Fibroblast of villous mesenchyme (primary cell): ENCODE data around the gene NTM. TPM values are rescaled to one million over a fixed set of nuclear protein-coding genes. Genes with fewer than 3 reads are reported as not detected.

ENCODE experiments used
- DNase-seq: peaks from one replicate; pipeline ENCODE4 v3.0.0-alpha.2; 2010; ENCODE audit warnings: low read depth
- H3K4me3 ChIP-seq: 2 replicates; pipeline ENCODE4 v1.5.1; 2011; ENCODE audit warnings: low read depth, mild to moderate bottlenecking, low read length
- CTCF ChIP-seq: IDR thresholded peaks from 2 replicates; pipeline ENCODE4 v1.5.1; 2012; ENCODE audit warnings: low read depth, mild to moderate bottlenecking, low read length; ENCODE audit not compliant: insufficient read depth
- total RNA-seq: library from RNA; depleted of rRNA; stranded (reverse); fragments of >200 nt; gene quantifications from 2 replicates; pipeline ENCODE4 v1.2.3, GENCODE V29; 2012

Gene NTM
- total RNA-seq, 1 donor = 7.3 TPM

- no peak for TF ChIP-seq CTCF
- no peak overlapping the region for H3K4me3 ChIP-seq
These were observed 931.5 kb downstream of the NTM start for GRCh38 chr11:132301900-132302299.

GRCh38 chr11:132307309-132308020, 937.0 kb downstream of the NTM start:
- DNase-seq = no peak
- no peak overlapping the region for H3K4me3 ChIP-seq
- no peak for TF ChIP-seq CTCF

More at GRCh38 chr11:132301900-132302299, 931.5 kb downstream of the NTM start:
- no peak for DNase-seq

- no peak overlapping the region for H3K4me3 ChIP-seq
- DNase-seq = no peak
These were observed 940.3 kb downstream of the NTM start for GRCh38 chr11:132310390-132311375.

GRCh38 chr11:132311703-132312102, 941.3 kb downstream of the NTM start:
- no peak overlapping the region for H3K4me3 ChIP-seq
- no peak for DNase-seq
- no peak for TF ChIP-seq CTCF

More at GRCh38 chr11:132310390-132311375, 940.3 kb downstream of the NTM start:
- TF ChIP-seq CTCF = no peak

- no peak for TF ChIP-seq CTCF
- no peak for DNase-seq
- no peak overlapping the region for H3K4me3 ChIP-seq
These were observed 941.7 kb downstream of the NTM start for GRCh38 chr11:132312161-132312560.

GRCh38 chr11:132312701-132313111, 942.3 kb downstream of the NTM start:
- peak; percentile 6 for DNase-seq
- H3K4me3 ChIP-seq = no peak overlapping the region
- peak; percentile 40 for TF ChIP-seq CTCF
